Naive thymus-derived CD4-positive, alpha-beta T cell (primary cell): ENCODE results near the gene CREB3L1. TPM values are rescaled to one million over a fixed set of nuclear protein-coding genes. Genes with fewer than 3 reads are reported as not detected.

Experiments
- ATAC-seq: fragments of 150-1000 bp; cut with Tn5 transposase; 2 replicates; pipeline ENCODE4 v1.10.0; 2021; ENCODE audit warnings: mild to moderate bottlenecking, moderate library complexity
- CTCF ChIA-PET: fragments of 350-600 bp; sonication (Branson Sonifier 250); formaldehyde crosslinking; loops from one replicate; lab custom pipeline; 2021; ENCODE audit warnings: antibody characterized with exemption; lab: Charles Lee
- POLR2A ChIA-PET: fragments of 350-600 bp; sonication (Branson Sonifier 250); formaldehyde crosslinking; loops from one replicate; lab custom pipeline; 2021; ENCODE audit warnings: antibody characterized with exemption, inconsistent platforms; lab: Charles Lee
- DNase-seq, 9 donors: peaks; one replicate each; pipeline versions ENCODE4 v3.0.0 to v3.0.0-alpha.2; 2020 to 2022; ENCODE audit warnings: mixed read lengths in 1 of 9
- H3K27ac ChIP-seq: one replicate; pipeline ENCODE4 v1.7.0; 2013; ENCODE audit warnings: mild to moderate bottlenecking, low read depth, low read length, moderate library complexity
- H3K27me3 ChIP-seq, 2 donors: one replicate each; pipeline ENCODE4 v1.7.0; 2013; ENCODE audit warnings: low read length in 2 of 2, mild to moderate bottlenecking in 2 of 2, moderate library complexity in 2 of 2; ENCODE audit not compliant: control insufficient read depth in 2 of 2, insufficient read depth in 2 of 2
- H3K36me3 ChIP-seq, 3 experiments: 1 replicate in 2 of 3; 2 replicates in 1 of 3; pipeline ENCODE4 v1.7.0; 2013; ENCODE audit warnings: low read length in 3 of 3, mild to moderate bottlenecking in 3 of 3, moderate library complexity in 1 of 3; ENCODE audit not compliant: insufficient read depth in 3 of 3, control insufficient read depth in 2 of 3
- H3K4me1 ChIP-seq, 2 donors: one replicate each; pipeline ENCODE4 v1.7.0; 2013; ENCODE audit warnings: low read length in 2 of 2, mild to moderate bottlenecking in 2 of 2, moderate library complexity in 1 of 2; ENCODE audit not compliant: control insufficient read depth in 2 of 2, insufficient read depth in 2 of 2
- H3K4me3 ChIP-seq: 2 replicates; pipeline ENCODE4 v1.7.0; 2013; ENCODE audit warnings: mild to moderate bottlenecking, low read length
- H3K9me3 ChIP-seq, 3 experiments: 1 replicate in 2 of 3; 2 replicates in 1 of 3; pipeline ENCODE4 v1.7.0; 2013; ENCODE audit warnings: low read length in 3 of 3; ENCODE audit not compliant: control insufficient read depth in 2 of 3
- H3K27ac Mint-ChIP-seq, 9 donors: one replicate each; pipeline ENCODE4 v1.8.0; 2020 to 2022; ENCODE audit warnings: mixed read lengths in 9 of 9, mild to moderate bottlenecking in 8 of 9, moderate library complexity in 5 of 9, inconsistent platforms in 2 of 9
- H3K27me3 Mint-ChIP-seq, 5 donors: one replicate each; pipeline ENCODE4 v1.8.0; 2021 to 2022; ENCODE audit warnings: mixed read lengths in 5 of 5, mild to moderate bottlenecking in 1 of 5
- H3K36me3 Mint-ChIP-seq, 5 donors: one replicate each; pipeline ENCODE4 v1.8.0; 2020 to 2022; ENCODE audit warnings: mixed read lengths in 5 of 5, mild to moderate bottlenecking in 3 of 5, inconsistent platforms in 1 of 5
- H3K4me1 Mint-ChIP-seq, 7 donors: one replicate each; pipeline ENCODE4 v1.8.0; 2020 to 2022; ENCODE audit warnings: mixed read lengths in 7 of 7, mild to moderate bottlenecking in 3 of 7, inconsistent platforms in 1 of 7
- H3K4me3 Mint-ChIP-seq, 10 donors: one replicate each; pipeline ENCODE4 v1.8.0; 2020 to 2022; ENCODE audit warnings: mild to moderate bottlenecking in 10 of 10, mixed read lengths in 10 of 10, moderate library complexity in 6 of 10, inconsistent platforms in 2 of 10
- H3K9me3 Mint-ChIP-seq, 11 donors: one replicate each; pipeline ENCODE4 v1.8.0; 2020 to 2022; ENCODE audit warnings: mixed read lengths in 11 of 11, mild to moderate bottlenecking in 4 of 11, inconsistent platforms in 1 of 11, moderate library complexity in 1 of 11
- intact Hi-C, 2 donors: fragments of 100-400 bp; cut with micrococcal nuclease; formaldehyde crosslinking; loops; one replicate each; pipeline ENCODE4 v1.15.1; 2023
- polyA plus RNA-seq, 2 donors: library from polyadenylated mRNA; unstranded; fragments of 300-500 nt; fragmentation: Illumina TruSeq; gene quantifications; one replicate each; pipeline ENCODE4 v1.2.3, GENCODE V29; 2021
- total RNA-seq, 6 experiments: library from RNA in 5 of 6; stranded (reverse) in 5 of 6; gene quantifications; 1 replicate in 5 of 6; 2 replicates in 1 of 6; pipeline ENCODE4 v1.2.3 and lab custom pipeline; 2021 to 2026

CREB3L1 gene
- total and polyA plus RNA-seq, 7 experiments from 2014 or later: not detected

- Mint-ChIP-seq H3K36me3 (peaks cover 0 to 3% (median 0%) of the 10 kb centered on the region in 5 donors), H3K9me3 (peaks cover 0 to 6% (median 0%) of the 10 kb centered on the region in 11 donors), H3K27me3 (peaks cover 14 to 35% (median 19%) of the 10 kb centered on the region in 5 donors), H3K27ac (peak overlapping the region in 5 of 9 donors; percentile 49 to 91 (median 81)), H3K4me3 (peak overlapping the region; percentile 64 to 97 (median 83)), H3K4me1 (peaks cover 16 to 32% (median 20%) of the 10 kb centered on the region in 7 donors)
- ChIA-PET CTCF (interaction anchor here (1.0 to 4.3 kb wide), 9 partner anchors 67 to 423 kb away, joined by 3 to 49 read pairs (median 3); no protein-coding TSS in a partner anchor), POLR2A (interaction anchor here (0.7 kb wide), 1 partner anchor 71 kb away, joined by 3 read pairs; no protein-coding TSS in a partner anchor)
- Histone ChIP-seq H3K4me3 (peak overlapping the region; percentile 55), H3K27ac (no peak overlapping the region), H3K9me3 (no peaks in the 10 kb centered on the region), H3K4me1 (peaks cover 12 to 14% of the 10 kb centered on the region in 2 donors), H3K27me3 (peaks cover 0 to 4% of the 10 kb centered on the region in 2 donors), H3K36me3 (no peaks in the 10 kb centered on the region)
- DNase-seq (peak in 8 of 9 donors; percentile 1 to 62 (median 22)), ATAC-seq (peak; percentile 60)
- intact Hi-C loops: loop anchor here (2.0 to 10.0 kb wide), 4 partner anchors 117 to 320 kb away; partner anchors contain the start of genes PHF21A (in 2 of the 2) and PEX16 (in 1 of the 2)
These were observed 40.0 kb upstream of the CREB3L1 start for GRCh38 chr11:46237248-46238077.

GRCh38 chr11:46238078-46238966 is 39.1 kb upstream of the CREB3L1 start:
- H3K4me3 ChIP-seq: peak overlapping the region; percentile 55
- intact Hi-C loops: loop anchor here (2.0 to 10.0 kb wide), 4 partner anchors 118 to 321 kb away; partner anchors contain the start of genes PHF21A (in 2 of the 2) and PEX16 (in 1 of the 2)
- no peaks in the 10 kb centered on the region for H3K9me3 Mint-ChIP-seq
- H3K4me1 ChIP-seq: peaks cover 12 to 20% of the 10 kb centered on the region in 2 donors
- H3K27me3 Mint-ChIP-seq: peaks cover 14 to 29% (median 19%) of the 10 kb centered on the region in 5 donors
- H3K9me3 ChIP-seq: no peaks in the 10 kb centered on the region
- no peaks in the 10 kb centered on the region for H3K36me3 ChIP-seq
- H3K4me1 Mint-ChIP-seq: peaks cover 16 to 41% (median 28%) of the 10 kb centered on the region in 7 donors
- peak overlapping the region in 2 of 9 donors; percentile 52 to 62 for H3K27ac Mint-ChIP-seq
- DNase-seq: peak; percentile 26 to 78 (median 54)
- no peak overlapping the region for H3K27ac ChIP-seq
- H3K36me3 Mint-ChIP-seq: peaks cover 0 to 3% (median 0%) of the 10 kb centered on the region in 5 donors
- peak overlapping the region; percentile 45 to 97 (median 77) for H3K4me3 Mint-ChIP-seq
- ATAC-seq: peak; percentile 66
- peaks cover 0 to 4% of the 10 kb centered on the region in 2 donors for H3K27me3 ChIP-seq
- CTCF ChIA-PET: interaction anchor here (0.9 to 4.3 kb wide), 15 partner anchors 40 to 422 kb away, joined by 3 to 49 read pairs (median 4); no protein-coding TSS in a partner anchor
- POLR2A ChIA-PET: interaction anchor here (0.7 kb wide), 1 partner anchor 70 kb away, joined by 3 read pairs; no protein-coding TSS in a partner anchor

GRCh38 chr11:46238967-46239800 is 38.3 kb upstream of the CREB3L1 start:
- no peaks in the 10 kb centered on the region for H3K9me3 ChIP-seq
- peak; percentile 62 to 89 (median 78) for DNase-seq
- POLR2A ChIA-PET: interaction anchor here (0.6 kb wide), 1 partner anchor 19 kb away, joined by 3 read pairs; no protein-coding TSS in a partner anchor
- peak; percentile 86 for ATAC-seq
- peak overlapping the region in 1 of 9 donors; percentile 43 for H3K27ac Mint-ChIP-seq
- peak overlapping the region in 9 of 10 donors; percentile 32 to 79 (median 74) for H3K4me3 Mint-ChIP-seq
- peaks cover 0 to 4% of the 10 kb centered on the region in 2 donors for H3K27me3 ChIP-seq
- intact Hi-C loops: loop anchor here (1.0 to 10.0 kb wide), 12 partner anchors 69 to 378 kb away; partner anchors contain the start of genes PHF21A (in 2 of the 2), ATG13 (in 1 of the 2), DGKZ (in 1 of the 2) and HARBI1 (in 1 of the 2)
- peaks cover 0 to 3% (median 0%) of the 10 kb centered on the region in 5 donors for H3K36me3 Mint-ChIP-seq
- H3K4me1 ChIP-seq: peaks cover 12 to 20% of the 10 kb centered on the region in 2 donors
- CTCF ChIA-PET: interaction anchor here (0.6 to 4.3 kb wide), 25 partner anchors 10 to 421 kb away, joined by 3 to 49 read pairs (median 4); no protein-coding TSS in a partner anchor
- peaks cover 18 to 46% (median 31%) of the 10 kb centered on the region in 7 donors for H3K4me1 Mint-ChIP-seq
- H3K9me3 Mint-ChIP-seq: no peaks in the 10 kb centered on the region
- H3K4me3 ChIP-seq: peak overlapping the region; percentile 55
- peaks cover 14 to 28% (median 19%) of the 10 kb centered on the region in 5 donors for H3K27me3 Mint-ChIP-seq
- no peak overlapping the region for H3K27ac ChIP-seq
- no peaks in the 10 kb centered on the region for H3K36me3 ChIP-seq

GRCh38 chr11:46239801-46240061 is 37.7 kb upstream of the CREB3L1 start:
- peaks cover 18 to 47% (median 31%) of the 10 kb centered on the region in 7 donors for H3K4me1 Mint-ChIP-seq
- H3K4me3 Mint-ChIP-seq: peak overlapping the region in 2 of 10 donors; percentile 64 to 68
- DNase-seq (no peak), ATAC-seq (no peak)
- H3K27me3 ChIP-seq: peaks cover 0 to 4% of the 10 kb centered on the region in 2 donors
- no peak overlapping the region for H3K27ac ChIP-seq
- H3K9me3 Mint-ChIP-seq: no peaks in the 10 kb centered on the region
- H3K4me3 ChIP-seq: no peak overlapping the region
- H3K9me3 ChIP-seq: no peaks in the 10 kb centered on the region
- H3K36me3 Mint-ChIP-seq: peaks cover 0 to 3% (median 0%) of the 10 kb centered on the region in 5 donors
- no peaks in the 10 kb centered on the region for H3K36me3 ChIP-seq
- H3K4me1 ChIP-seq: peaks cover 12 to 20% of the 10 kb centered on the region in 2 donors
- intact Hi-C loops: loop anchor here (1.0 to 10.0 kb wide), 12 partner anchors 69 to 378 kb away; partner anchors contain the start of genes PHF21A (in 2 of the 2), ATG13 (in 1 of the 2), DGKZ (in 1 of the 2) and HARBI1 (in 1 of the 2)
- H3K27me3 Mint-ChIP-seq: peaks cover 14 to 25% (median 19%) of the 10 kb centered on the region in 5 donors
- ChIA-PET CTCF (interaction anchor here (0.6 to 4.3 kb wide), 24 partner anchors 10 to 378 kb away, joined by 3 to 49 read pairs (median 4); partner anchors contain the start of gene ATG13), POLR2A (interaction anchor here (0.6 to 0.7 kb wide), 2 partner anchors 19 to 1047 kb away, joined by 3 read pairs; no protein-coding TSS in a partner anchor)
- H3K27ac Mint-ChIP-seq: peak overlapping the region in 1 of 9 donors; percentile 5

GRCh38 chr11:46240371-46240770 is 37.1 kb upstream of the CREB3L1 start:
- H3K36me3 ChIP-seq: no peaks in the 10 kb centered on the region
- Mint-ChIP-seq H3K4me3 (no peak overlapping the region), H3K36me3 (peaks cover 0 to 3% (median 0%) of the 10 kb centered on the region in 5 donors), H3K9me3 (no peaks in the 10 kb centered on the region), H3K27me3 (peaks cover 14 to 20% (median 19%) of the 10 kb centered on the region in 5 donors), H3K4me1 (peaks cover 18 to 47% (median 31%) of the 10 kb centered on the region in 7 donors), H3K27ac (no peak overlapping the region)
- H3K27me3 ChIP-seq: peaks cover 0 to 4% of the 10 kb centered on the region in 2 donors
- CTCF ChIA-PET: interaction anchor here (0.7 to 4.3 kb wide), 20 partner anchors 11 to 792 kb away, joined by 3 to 49 read pairs (median 4); partner anchors contain the start of gene ATG13
- POLR2A ChIA-PET: interaction anchor here (0.7 kb wide), 1 partner anchor 1046 kb away, joined by 3 read pairs; no protein-coding TSS in a partner anchor
- H3K4me3 ChIP-seq: no peak overlapping the region
- no peaks in the 10 kb centered on the region for H3K9me3 ChIP-seq
- peaks cover 12 to 20% of the 10 kb centered on the region in 2 donors for H3K4me1 ChIP-seq
- no peak overlapping the region for H3K27ac ChIP-seq
- intact Hi-C loops: no loop called here
- ATAC-seq: no peak
- DNase-seq: no peak
